ENCODE data around the gene SLC25A12.

GRCh38 chr2:171910494-171910893 is 16.4 kb upstream of the SLC25A12 start:
- TF ChIP-seq CTCF (IDR thresholded peaks at IDR 0.05): no peak
- no peak for TF ChIP-seq POLR2AphosphoS5 (IDR thresholded peaks at IDR 0.05)
- no peak for TF ChIP-seq POLR2A (IDR thresholded peaks at IDR 0.05)
- no peak for TF ChIP-seq EP300 (IDR thresholded peaks at IDR 0.05)

Measured in sigmoid colon (tissue), 4 donors.